GM18867 (cell line): ENCODE measurements around the gene TNFAIP8.
A peak's percentile ranks its signal among the peaks of the same experiment; 100 is the strongest.

Experiments used
- ATAC-seq: cut with Tn5 transposase; IDR thresholded peaks from one replicate; pipeline ENCODE4 v1.9.1; 2021; ENCODE audit warnings: mild to moderate bottlenecking, moderate library complexity; ENCODE audit not compliant: unreplicated experiment

Gene TNFAIP8

DNA sequence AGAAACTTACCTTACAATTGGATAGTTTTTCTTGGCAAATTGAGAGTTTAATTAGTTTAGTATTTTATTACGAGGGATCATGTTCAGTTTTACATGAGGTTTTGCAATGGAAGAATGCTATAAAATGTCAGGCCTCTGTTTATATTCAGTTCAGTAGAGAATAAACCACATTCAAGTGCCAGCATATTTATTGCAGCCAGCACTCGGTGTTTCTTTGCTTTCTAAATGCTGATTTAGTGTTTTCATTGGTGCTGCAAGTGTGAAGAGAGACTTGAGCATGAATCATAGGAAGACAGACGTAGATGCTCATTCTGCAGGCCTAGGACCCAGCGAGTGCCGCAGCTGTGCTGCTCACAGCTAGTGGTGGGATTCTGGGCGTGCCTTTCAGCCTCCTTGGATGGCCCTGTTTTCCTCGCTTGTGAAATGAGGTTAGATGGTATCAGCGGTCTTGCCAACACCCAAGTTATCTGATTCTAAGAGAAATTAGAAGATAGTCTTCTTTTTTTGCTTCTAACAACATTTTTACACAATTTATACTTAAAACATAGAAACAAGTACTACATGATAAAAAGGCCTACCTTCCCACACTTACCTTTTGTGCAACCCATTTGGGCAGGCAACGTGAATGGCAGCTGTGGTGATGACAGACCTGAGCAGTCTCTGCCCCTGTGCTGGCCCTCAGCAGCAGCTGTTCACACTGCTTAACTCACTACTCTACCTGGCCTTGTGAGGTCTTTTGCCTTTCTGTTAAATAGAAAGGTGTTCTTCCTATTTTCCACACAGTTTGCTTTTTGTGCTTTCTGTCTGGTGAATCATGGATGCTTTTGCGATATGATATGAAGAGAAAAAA, 26.8 kb upstream of the TNFAIP8 start:
- ATAC-seq: no peak

DNA sequence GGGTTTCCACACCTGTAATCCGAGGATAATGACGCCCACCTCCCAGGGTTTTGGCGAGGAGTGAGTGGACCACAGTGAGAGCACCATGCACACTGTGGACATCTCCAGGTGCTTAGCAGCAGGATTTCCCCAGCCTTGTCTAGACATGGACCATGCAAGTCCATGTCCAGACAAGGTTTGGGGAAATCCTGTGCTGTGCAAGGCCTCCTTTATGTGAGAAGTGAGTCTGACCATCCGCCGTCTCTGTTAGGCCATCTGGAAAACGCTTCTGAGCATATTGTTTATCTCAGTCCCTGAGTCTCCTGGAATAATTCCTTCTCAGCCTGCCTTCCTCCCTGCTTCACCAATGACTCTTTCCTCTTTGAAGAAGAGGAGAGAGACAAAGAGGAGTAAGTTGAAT, 26.2 kb upstream of the TNFAIP8 start:
- no peak for ATAC-seq

DNA sequence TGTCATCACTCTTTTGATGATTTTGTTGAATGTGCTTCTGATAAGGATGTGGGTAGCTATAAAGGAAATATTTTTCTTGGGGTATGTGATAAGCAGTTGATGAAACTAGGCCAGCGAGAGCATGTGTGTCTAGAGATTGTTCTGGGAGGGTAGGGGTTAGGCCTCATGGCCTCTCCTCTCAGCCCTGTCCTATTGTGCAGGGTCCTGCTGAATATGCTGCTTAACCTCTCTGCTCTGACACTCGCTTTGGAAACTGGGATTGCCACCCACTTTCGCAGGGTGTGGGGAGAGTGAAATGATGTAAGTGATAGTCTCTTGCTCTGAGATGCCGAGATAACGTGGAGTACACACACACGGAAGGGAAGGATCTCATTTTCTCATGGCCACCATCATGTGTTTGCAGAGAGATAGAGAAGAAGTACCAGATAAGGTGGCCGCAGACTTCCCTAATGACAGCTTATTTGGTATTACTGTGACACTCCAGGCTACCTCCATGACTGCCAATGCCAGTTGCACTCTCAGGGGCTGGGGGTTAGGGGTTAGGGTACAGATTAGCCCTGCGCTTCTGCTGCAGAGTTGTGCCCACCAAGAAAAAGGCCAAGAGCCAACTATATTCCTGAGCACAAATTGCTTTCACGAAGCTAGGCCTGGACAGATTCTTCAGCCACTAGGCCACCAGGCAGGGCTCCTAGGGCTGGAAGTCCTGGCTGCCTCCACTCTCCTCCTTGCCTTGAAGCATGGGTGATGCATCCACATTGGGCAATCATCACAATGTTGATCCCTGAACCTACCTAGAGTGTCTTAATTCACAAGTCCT, 25.2 kb upstream of the TNFAIP8 start:
- ATAC-seq: no peak

DNA sequence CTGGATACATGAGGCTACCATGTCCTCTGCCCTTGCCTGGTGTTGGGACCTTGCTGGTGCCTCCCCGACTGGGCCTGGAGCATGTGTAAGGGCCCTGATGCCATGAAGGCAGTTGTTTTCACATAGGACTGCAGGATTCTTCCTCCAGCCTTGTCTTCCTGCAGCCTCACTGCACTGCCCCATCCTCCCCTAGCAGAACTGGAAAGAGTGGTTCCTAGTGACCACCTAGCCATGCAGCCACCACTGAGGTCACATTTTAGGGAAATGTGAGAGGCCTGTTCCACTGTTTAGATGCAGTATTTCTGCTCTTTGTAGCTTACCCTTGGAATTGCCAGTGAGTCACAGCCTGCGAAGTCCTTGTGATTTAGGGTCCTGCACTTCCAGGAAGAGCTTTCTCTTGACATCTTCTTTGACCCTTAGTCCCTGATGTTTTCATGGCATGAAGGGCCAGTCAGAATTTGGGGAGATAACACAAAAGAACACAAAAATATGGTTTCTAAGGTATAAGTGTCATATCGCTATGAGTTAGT, 24.2 kb upstream of the TNFAIP8 start:
- ATAC-seq: no peak

DNA sequence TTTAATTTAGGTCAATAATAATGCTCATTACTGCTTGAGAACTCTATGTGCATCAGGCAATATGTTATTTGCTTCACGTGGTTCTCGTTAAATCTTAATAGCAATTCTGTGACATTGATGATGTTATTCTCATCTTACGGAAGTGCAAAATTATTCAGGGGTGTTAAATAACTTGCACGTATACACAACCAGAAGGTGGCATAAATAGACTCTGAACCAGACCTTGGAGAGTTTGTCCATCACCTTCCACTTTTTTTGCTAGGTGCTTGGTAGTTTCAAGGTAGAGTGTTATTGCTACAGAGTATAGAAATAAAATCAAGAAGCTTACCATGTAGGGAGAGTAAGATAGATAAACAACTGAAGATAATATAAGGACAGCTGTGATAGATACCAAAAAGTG, 23.6 kb upstream of the TNFAIP8 start:
- ATAC-seq: peak; percentile 14

DNA sequence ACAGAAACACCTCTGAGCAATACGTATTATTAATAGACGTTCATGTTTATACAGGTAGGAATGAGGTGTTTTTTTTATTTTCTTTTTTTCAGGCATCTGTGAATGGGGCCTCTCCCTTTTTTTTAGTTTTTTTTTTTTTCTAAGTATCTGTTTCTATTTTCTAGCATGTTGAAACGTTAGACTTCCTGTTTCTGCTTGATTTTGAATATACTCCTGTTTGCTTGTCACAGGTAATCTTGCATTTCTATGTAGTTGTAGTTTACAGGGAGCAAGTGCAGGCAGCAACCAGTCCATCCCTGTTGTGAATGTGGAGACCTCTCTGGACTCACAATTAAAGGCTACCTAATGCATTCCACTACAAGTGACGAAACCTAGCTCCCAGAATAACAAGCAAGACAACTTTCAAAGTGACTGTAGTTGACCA, 22.8 kb upstream of the TNFAIP8 start:
- ATAC-seq: peak; percentile 38

DNA sequence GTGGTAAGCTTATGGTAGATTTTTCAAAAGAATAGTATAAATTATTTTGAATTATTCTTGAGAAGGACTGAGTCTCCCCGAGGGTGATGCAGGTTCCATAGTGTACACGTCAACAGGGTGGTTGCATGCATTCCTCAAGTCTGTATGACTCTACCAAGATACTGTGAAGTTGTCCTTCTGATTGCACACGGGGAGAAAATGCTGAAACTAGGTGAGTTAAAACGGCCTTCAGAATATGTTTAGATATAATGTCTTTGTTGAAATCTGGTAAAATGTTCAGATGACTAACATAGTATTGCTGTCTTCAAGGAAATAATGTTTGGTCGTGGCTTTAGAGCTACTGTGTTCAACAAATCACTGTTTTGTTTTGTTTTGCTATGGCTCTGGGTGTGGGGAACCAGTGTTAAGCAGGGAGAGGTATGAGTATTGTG, 22.4 kb upstream of the TNFAIP8 start:
- peak; percentile 32 for ATAC-seq

DNA sequence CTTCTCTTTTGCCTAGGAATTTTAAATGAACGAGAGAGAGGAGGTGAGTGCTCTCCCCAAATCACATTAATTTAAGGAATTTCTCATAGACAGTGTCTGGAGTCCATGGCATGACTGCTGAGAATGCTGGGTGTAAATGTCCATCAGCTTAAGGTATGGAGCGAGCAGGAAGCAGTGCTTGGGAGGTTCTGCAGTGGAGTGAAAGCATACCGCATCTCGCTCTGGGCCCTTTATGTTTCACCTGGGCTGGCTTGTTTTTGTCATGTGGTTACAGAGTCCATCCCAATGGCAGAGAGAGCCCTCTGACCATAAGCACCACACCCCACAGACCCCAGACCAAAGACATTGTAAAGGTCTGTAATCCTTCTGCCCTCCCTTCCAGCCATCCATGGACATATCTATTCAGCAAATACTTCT, 20.6 kb upstream of the TNFAIP8 start:
- ATAC-seq: no peak

DNA sequence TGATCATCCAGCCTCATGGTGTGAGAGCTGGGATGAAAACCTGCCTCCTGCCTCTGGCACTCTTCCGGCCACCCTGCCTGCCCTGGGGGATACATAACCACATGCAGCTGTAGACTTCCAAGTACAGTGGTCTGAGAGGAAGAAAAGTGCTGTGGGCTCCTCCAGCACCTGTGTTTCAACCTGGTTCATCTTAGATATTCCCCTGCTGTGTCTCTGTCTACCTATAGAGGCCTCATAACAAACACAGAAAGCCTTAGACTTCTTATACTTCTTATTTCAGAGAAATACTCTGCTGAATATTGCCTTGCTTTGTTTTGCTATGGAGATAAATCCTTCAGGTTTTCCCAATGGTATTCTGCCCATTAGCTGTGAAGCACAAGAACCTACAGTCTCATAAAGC, 19.6 kb upstream of the TNFAIP8 start:
- no peak for ATAC-seq

DNA sequence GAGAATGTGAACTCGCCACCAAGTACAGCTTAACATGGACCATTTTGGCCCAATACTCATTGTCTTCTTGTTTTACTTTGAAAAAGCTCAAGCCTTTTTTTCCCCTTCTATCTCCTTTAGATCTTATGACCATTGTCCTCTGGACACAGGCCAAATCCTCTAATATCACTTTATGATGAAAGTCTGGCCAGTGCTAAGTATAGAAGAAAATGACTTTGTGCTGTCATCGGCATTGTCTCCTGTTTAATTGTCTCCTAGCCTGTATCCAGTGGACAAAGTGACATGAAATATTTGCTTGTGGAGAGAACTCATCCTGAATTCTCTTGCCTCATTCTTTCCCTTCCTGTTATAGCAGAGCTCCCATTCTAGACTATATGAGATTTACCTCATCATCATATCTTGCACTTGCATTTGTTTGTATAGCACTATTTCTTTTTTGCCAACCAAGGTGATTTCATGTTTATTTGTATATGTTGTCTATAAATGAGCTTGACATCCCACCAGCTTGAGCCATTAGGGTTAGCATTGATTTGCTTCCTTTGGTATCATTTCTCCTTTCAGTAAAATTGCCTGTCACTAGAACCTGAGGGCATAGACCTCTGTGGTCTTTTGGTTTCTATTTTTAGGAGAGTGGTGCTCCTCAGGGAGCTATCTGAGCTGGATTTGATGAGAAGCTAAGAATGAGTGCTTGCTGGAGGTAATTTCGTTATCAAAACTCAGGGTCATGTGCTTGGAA, 18.8 kb upstream of the TNFAIP8 start:
- no peak for ATAC-seq

DNA sequence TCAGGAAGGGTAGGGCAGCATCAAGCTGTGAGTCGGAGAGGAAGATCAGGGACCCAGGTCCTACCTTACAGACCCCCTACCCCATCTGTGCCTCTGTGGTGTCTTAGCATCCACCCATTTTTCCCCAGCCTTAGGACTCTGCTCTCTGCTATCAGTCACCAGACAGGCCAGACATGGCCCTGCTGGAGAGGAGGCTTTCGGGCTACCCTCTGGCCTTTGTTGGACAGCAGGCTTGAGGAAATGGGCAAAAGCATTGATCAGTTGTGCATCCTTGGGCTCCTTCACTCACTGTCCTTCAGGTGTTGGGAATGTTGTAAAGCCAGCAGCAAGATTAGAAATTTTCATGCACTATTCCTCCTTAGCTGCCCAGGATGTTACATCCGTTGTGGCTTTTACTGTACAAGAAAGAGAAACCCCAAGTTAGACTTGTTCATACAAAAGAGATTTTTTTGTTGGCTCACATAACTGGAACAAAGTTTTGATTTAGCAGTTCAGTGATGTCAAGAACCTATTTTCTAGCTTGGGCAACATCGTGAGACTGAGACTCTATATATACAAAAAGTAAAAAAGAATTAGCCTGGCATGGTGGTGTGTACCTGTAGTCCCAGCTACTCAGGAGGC, 17.4 kb upstream of the TNFAIP8 start:
- ATAC-seq: no peak

DNA sequence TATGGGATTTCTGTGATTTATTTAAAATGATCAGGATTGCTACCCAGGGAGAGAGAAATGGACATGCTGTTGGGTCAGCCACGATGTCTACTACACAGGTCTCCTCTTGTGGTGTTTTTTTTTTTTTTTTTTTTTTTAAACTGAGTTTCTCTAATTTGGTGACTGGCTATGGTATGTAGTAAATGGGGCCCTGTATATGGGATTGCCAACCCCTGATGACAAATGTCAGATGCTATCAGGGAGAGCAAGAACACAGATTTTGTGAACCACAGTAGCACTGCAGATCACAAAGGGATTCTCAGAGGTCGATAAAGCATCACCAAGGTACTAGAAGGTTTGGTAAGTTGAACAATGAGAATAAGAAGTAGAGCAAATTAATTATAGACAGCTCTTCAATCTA, 16.5 kb upstream of the TNFAIP8 start:
- no peak for ATAC-seq

DNA sequence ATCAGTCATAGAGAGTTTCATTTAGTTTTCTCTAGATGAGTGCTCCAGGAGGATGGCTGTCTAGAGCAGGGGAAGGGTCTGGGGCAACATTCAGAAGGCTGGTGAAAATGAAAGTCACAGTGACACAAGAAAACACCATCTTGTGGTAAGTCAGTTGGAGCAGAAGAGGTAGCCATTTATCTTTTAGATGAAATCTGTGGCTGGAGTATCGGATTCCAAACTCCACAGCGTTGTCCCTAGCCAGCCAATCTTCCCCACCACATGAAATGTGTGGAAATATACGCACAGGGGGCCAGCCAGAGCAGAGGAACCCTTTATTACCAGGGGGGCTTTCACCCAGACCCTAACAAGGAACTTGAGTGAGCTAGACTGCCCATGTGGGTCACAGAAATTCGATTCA, 15.9 kb upstream of the TNFAIP8 start:
- ATAC-seq: no peak

DNA sequence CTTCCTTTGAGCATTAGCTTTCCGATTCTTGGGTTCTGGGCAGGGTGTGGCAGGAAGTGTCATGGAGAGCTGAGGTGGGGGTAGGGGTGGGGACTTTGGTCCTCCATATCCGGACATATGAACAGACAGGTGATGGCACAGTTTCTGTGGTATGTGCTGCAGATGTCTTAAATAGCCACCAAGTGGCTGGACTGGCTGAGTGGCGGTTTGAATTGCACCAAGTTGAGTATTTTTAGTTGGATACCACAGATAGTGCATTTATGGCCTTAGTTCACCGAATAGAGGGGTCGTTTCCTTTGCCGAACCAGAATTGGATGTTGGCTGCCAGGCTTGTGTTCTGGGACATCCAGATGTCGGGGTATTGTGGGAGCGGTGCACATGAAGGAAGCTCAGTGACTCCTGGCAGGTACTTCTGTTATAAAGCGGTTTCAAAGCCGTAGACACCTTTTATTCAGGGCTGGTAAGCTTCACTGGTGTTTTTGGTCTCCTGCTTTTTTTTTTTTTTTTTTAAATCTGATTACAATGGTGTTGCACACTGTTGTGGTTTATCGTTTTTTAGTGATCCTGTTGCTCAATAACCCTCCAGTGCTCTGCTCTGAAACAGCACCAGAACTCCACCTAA, 15.1 kb upstream of the TNFAIP8 start:
- peak; percentile 67 for ATAC-seq

DNA sequence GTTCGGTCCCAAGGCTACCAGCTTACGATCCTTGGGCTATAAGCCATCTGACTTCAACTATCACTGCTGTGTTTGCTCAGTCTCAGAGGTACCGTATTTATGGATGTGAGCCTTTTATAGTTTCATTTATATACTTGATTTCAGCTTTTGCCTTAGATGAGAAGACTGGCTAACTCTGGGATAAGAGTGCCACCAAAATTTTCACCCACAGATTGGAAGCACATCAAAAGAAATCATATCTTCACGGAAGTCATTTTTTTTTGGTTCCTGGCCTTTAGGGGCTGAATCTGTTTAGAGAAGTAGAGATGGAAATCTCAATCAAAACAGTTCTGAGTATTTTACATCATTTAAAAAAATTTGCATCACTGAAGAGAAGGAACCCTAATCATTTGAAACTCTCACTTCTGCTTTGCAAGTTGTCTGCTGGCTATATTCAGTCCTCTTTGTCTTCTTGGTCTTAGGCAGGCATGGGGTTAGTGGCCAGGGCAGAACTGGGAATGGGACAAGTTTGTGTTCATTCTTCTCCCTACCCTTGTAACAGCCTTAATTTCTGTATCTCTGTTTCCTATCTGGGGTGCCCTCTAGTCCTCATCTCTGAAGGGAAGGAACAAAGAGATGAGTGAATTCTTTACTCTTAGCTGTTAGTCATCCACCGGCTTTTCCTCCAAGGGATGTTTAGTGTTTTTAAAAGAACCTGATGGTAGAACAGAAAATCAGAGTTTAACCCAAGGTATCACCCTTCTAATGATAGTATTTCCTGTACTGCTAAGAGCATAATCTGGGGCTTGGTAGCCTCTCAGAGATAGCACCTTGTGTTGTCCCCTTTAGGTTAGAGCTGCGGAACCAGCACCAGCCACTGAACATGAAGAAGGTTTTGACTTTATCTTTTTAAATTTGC, 14.1 kb upstream of the TNFAIP8 start:
- peak; percentile 50 for ATAC-seq

DNA sequence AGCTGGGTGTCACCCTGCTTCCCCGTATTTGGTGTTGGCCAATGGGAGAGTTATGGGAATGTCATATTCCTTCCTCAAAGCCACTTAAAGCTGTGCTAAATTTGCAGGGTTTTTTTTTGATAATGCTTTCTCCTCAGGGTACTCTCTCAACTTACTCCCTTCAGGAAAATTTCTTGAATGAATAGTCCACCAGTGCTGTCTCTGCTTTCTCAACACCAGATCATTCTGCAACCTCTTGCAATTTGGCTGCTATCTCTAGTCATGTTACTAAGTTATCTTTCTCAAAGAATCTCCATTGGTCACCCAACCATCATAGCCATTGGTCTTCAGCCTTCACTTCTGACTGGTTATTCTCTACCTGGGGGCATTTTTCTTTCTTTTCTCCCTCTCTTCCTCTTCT, 13.4 kb upstream of the TNFAIP8 start:
- no peak for ATAC-seq

DNA sequence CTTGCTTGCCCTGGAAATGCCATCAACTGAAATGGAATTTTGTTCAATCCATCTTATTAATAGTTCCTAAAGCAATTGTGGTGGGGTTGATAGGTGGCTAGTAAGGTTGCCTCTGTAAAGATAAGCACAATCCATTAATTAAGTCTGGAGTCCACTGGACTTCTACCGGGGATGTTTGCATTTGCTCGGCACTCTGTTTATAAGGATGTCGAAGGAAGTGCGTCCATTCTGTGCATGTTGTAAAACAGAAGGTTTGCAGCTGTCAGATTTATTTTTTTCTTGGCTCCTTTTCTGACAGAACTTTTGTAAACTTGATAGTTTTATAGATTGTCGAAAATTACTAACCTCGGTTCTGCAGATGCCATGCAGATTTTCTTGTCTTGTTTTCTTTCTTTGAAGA, 12.8 kb upstream of the TNFAIP8 start:
- no peak for ATAC-seq

DNA sequence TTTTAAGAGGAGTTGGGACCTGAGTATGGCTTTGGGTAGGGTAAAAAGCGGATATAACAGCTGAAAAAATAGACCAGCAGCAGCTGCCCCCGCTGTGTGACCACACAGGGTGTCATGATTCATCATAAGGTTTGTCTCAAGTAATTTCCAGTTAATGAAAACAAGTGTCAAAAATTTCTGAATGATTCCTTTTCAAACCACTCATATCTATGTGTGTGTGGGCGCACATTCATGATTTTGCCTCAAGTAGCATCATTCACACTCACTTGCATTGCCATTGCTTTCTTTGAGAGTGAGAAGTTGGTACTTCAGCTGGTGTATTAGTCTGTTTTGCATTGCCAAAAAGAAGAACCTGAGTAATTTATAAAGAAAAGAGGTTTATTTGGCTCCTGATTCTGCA, 12.1 kb upstream of the TNFAIP8 start:
- ATAC-seq: peak; percentile 37

DNA sequence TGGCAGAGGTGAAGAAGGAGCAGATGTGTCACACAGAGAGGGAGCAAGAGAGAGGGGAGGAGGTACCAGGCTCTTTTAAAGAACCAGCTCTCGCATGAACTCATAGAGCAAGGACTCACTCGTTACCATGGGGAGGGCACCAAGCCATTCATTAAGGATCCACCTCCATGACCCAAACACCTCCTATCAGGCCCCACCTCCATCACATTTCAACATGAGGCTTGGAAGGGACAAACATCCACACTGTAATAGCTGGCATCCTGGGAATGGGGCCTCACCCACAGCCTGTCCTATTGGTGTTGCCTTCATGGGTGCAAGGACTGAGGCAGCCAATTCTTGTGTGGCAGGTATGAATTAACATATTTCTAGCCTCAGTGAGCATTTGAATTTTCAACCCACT, 11.6 kb upstream of the TNFAIP8 start:
- ATAC-seq: no peak
